Measurements from ENCODE around the gene FN1. TPM values are rescaled to one million over a fixed set of nuclear protein-coding genes. Genes with fewer than 3 reads are reported as not detected.

The FN1 gene
- total RNA-seq, 1 donor from 2014 or later: 962 TPM

- H3K4me3 ChIP-seq (ENCODE audit: low read depth, low read length): no peak overlapping the region
- DNase-seq (ENCODE audit: low read depth): no peak
- TF ChIP-seq, protein P1, sequence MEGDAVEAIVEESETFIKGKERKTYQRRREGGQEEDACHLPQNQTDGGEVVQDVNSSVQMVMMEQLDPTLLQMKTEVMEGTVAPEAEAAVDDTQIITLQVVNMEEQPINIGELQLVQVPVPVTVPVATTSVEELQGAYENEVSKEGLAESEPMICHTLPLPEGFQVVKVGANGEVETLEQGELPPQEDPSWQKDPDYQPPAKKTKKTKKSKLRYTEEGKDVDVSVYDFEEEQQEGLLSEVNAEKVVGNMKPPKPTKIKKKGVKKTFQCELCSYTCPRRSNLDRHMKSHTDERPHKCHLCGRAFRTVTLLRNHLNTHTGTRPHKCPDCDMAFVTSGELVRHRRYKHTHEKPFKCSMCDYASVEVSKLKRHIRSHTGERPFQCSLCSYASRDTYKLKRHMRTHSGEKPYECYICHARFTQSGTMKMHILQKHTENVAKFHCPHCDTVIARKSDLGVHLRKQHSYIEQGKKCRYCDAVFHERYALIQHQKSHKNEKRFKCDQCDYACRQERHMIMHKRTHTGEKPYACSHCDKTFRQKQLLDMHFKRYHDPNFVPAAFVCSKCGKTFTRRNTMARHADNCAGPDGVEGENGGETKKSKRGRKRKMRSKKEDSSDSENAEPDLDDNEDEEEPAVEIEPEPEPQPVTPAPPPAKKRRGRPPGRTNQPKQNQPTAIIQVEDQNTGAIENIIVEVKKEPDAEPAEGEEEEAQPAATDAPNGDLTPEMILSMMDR (conservative IDR thresholded peaks at IDR 0.05; ENCODE audit: low read depth, low read length): no peak
Observed at GRCh38 chr2:215476424-215476823, 40.6 kb upstream of the FN1 start.

DNA sequence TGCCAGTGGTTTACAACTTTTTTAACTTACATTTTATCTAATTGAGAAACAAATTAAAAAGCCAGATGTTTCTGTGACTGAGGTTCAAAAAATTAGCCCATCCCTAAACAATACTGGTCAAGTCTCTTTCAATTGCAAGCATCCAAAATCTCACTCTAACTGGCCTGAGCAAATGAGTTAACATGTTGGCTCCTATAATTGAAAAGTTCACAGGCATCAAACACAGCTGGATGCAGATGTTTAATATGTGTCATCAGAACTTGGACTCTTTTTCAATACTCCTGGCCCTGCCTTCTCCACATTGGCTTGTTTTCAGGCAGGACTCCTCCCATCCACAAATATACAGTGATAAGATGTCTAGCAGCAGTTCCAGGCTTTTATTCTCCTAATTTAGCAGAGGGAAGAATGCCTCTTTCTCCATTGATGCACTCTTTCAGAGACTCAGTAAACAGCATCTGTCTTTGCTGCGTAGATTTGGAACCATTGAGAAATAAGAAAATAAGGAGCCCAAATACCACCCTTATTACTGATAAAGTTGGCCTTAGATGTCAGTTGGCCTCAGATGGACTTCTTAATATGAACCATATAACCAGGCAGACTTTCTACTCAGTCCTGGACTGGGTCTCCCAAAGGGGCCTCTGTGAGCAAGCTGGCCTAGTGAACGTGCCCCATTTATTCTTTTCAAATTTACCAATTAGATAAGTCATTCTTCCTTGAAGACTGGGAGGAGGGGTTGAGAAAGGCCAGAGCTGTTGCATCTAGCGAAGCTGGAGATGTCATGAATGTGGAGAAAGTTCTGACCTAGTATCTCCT is 30.4 kb upstream of the FN1 start:
- TF ChIP-seq, protein P1 (conservative IDR thresholded peaks at IDR 0.05; ENCODE audit: low read depth, low read length): no peak
- no peak for DNase-seq (ENCODE audit: low read depth)
- H3K4me3 ChIP-seq (ENCODE audit: low read depth, low read length): no peak overlapping the region

DNA sequence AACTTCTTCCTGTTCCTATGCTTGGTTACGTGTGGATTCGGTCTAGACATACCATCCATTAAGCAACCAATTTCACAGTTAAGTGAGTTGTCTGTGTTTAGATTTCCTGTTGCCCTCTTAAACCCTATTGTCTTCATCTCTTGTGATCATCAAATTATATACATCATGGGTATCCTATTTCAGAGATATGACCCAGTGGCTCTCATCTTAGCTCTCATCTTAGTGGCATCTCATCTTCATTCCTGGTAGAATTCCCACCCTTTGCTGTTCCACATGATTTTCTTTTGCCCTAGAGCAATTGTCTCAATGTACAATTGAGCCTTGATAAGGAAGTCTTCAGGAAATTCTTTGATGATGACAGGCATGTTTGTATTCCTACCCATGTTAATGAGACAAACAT is 29.4 kb upstream of the FN1 start:
- no peak overlapping the region for H3K4me3 ChIP-seq (ENCODE audit: low read depth, low read length)
- TF ChIP-seq, protein P1 (conservative IDR thresholded peaks at IDR 0.05; ENCODE audit: low read depth, low read length): no peak
- DNase-seq (ENCODE audit: low read depth): no peak

GRCh38 chr2:215461836-215462532 is 26.1 kb upstream of the FN1 start:
- TF ChIP-seq, protein P1 (conservative IDR thresholded peaks at IDR 0.05; ENCODE audit: low read depth, low read length): no peak
- no peak overlapping the region for H3K4me3 ChIP-seq (ENCODE audit: low read depth, low read length)
- DNase-seq (ENCODE audit: low read depth): no peak

- H3K4me3 ChIP-seq (ENCODE audit: low read depth, low read length): no peak overlapping the region
- TF ChIP-seq, protein P1 (conservative IDR thresholded peaks at IDR 0.05; ENCODE audit: low read depth, low read length): no peak
- no peak for DNase-seq (ENCODE audit: low read depth)
Observed at GRCh38 chr2:215460682-215461382, 25.0 kb upstream of the FN1 start.

GRCh38 chr2:215455958-215456357 is 20.1 kb upstream of the FN1 start:
- TF ChIP-seq, protein P1 (conservative IDR thresholded peaks at IDR 0.05; ENCODE audit: low read depth, low read length): no peak
- H3K4me3 ChIP-seq (ENCODE audit: low read depth, low read length): no peak overlapping the region

More at GRCh38 chr2:215455958-215456357, 20.1 kb upstream of the FN1 start:
- DNase-seq (ENCODE audit: low read depth): no peak
